ENCODE results near the gene TP53INP2.
A peak's percentile ranks its signal among the peaks of the same experiment; 100 is the strongest.

The TP53INP2 gene

DNA sequence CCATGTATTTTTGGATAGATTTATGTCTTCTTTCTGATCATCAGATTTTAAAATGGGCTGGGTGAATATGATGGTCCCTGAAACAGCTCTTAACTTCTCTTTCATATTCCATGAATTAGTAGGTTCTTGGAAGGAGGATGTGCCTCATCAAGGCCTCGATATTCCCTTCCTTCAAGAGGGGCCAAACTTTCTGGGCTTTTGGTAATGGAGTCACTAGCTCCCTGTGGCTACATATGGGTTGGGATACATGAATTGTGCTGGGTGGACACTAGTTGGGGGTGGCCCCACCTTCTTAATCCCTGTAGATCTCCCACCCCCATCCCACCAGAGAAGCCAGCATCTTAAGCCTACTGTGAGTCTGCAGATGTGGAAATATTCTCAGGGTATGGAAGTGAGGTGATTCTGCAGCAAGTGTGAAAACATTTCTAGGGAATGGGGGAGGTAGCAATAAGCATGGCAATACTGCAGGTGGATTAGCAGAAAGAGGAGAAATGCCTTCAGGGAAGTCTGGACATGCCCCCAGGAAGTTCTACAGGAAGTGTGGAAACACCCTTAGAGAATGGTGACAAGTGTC, 2.2 kb downstream of the TP53INP2 start:
- H3K4me3 ChIP-seq (replicated peaks; ENCODE audit: low read depth, low read length), result no peak overlapping the region
- no peak for TF ChIP-seq CTCF (IDR thresholded peaks at IDR 0.05; ENCODE audit: low read depth, low read length, missing control alignments)
- no peak for DNase-seq (ENCODE audit: extremely low read depth, low read depth)

DNA sequence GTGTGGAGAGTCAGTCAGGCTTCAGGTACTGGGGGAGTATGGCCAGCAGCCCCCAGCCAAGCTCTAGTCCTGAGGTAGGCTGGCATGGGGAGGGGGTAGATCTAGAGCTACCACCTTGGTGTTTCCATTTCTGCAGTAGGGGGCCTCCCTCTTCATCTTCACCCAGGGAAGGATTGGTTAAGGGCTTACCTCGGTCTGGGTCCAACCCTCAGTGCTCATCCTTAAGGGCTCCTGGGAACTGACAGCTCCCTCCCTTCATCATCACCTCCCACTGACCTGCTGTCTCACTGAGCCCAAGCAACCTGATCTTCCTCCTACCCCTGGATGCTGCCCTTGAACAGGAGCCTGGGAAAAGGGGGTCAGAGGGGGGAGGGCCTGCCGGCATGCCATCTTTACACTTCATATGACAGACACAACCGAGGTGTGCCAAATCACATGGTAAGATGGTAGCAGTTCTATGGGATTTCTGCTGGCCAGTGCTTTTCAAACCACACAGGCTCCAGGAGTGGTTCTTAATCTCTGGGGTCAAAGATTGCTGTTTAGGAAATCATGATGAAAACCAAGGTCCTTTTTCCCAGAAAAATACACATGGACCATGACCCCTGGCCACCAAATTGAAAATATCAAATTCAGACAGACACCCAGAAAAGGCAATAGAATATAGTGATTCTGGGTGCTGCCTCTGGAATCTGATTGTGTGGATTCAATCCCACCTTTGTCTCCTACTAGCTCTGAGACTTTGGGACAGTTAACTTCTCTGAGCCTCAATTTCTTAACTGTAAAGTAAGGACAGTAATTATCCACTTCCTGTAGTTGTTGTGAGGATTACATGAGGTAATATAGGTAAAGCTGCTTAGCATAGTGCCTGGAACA, 3.0 kb downstream of the TP53INP2 start:
- TF ChIP-seq CTCF (IDR thresholded peaks at IDR 0.05; ENCODE audit: low read depth, low read length, missing control alignments), result no peak
- no peak for DNase-seq (ENCODE audit: extremely low read depth, low read depth)
- H3K4me3 ChIP-seq (replicated peaks; ENCODE audit: low read depth, low read length), result no peak overlapping the region

GRCh38 chr20:34708621-34709043, 4.5 kb downstream of the TP53INP2 start:
- DNase-seq (ENCODE audit: extremely low read depth, low read depth), result no peak
- TF ChIP-seq CTCF (IDR thresholded peaks at IDR 0.05; ENCODE audit: low read depth, low read length, missing control alignments), result peak; percentile 54
- peak overlapping the region; percentile 53 for H3K4me3 ChIP-seq (replicated peaks; ENCODE audit: low read depth, low read length)

GRCh38 chr20:34709044-34709830, 5.1 kb downstream of the TP53INP2 start:
- TF ChIP-seq CTCF (IDR thresholded peaks at IDR 0.05; ENCODE audit: low read depth, low read length, missing control alignments), result no peak
- peak overlapping the region; percentile 53 for H3K4me3 ChIP-seq (replicated peaks; ENCODE audit: low read depth, low read length)
- no peak for DNase-seq (ENCODE audit: extremely low read depth, low read depth)

DNA sequence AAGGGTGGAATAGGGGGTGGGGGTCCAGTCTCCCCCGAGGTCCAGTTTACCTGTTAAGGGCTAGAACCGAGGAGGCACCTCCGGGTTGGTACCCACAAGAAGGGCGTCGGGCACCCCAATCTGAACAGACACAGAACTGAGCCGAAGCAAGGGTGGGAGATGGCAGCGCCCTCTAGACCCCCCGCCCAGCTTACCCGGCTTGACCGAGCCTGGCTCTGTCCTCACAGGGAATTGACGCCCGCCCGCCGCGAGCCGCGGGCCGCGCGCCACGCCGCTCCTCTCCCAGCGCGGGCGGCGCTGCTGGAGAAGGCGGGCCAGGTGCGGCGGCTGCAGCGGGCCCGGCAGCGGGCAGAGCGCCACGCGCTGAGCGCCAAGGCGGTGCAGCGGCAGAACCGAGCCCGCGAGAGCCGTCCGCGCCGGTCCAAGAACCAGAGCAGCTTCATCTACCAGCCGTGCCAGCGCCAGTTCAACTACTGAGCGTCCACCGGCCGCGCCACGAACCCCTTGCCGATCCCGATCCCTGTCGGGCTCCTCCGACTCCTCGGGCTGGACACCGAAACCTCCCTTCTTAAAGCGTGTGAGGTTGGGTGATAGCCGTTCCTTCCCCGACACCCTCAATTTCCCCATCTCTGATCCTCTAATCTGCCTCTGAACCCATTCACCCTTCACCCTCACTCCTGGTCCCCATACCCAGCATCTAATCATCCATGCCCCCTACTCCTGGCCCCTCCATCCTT, 5.9 kb downstream of the TP53INP2 start:
- TF ChIP-seq CTCF (IDR thresholded peaks at IDR 0.05; ENCODE audit: low read depth, low read length, missing control alignments), result peak; percentile 43
- H3K4me3 ChIP-seq (replicated peaks; ENCODE audit: low read depth, low read length), result peak overlapping the region; percentile 53
- DNase-seq (ENCODE audit: extremely low read depth, low read depth), result no peak

DNA sequence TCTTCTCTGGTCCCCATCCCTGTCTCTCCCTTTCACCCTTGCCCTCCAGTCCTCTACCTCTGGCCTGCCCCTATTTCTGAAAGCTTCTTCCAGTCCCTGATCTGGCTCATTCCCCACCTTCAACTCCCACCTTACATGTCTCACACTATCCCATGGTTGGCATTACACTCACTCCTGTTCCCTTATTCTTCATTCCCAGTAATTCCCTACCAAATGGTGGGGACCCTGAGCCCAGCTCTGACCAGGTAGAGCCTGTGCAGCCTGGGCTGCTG, 6.4 kb downstream of the TP53INP2 start:
- no peak for DNase-seq (ENCODE audit: extremely low read depth, low read depth)
- H3K4me3 ChIP-seq (replicated peaks; ENCODE audit: low read depth, low read length), result peak overlapping the region; percentile 53; the same call in 1 of the 2 replicates
- no peak for TF ChIP-seq CTCF (IDR thresholded peaks at IDR 0.05; ENCODE audit: low read depth, low read length, missing control alignments)

Measured in HFF-Myc (cell line).